Measurements from ENCODE around the gene SPRYD4.

DNA sequence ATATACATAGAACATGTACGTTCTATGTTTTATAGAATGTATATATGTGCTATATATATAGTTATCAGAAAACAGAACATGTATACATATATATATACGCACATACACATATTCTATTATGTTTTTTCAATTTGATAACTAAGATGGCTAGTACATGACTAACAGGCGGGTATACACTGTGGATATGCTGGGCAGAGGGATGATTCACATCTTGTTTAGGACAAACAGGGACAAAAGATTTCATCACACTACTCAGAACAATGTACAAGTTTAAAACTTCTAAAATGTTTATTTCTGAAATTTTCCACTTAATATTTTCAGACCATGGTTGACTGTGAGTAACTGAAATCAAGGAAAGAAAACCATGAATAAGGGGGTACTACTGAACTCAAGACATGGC is 36.5 kb upstream of the SPRYD4 start:
- no peak for TF ChIP-seq EP300 (IDR thresholded peaks at IDR 0.05)
- TF ChIP-seq, protein P1, sequence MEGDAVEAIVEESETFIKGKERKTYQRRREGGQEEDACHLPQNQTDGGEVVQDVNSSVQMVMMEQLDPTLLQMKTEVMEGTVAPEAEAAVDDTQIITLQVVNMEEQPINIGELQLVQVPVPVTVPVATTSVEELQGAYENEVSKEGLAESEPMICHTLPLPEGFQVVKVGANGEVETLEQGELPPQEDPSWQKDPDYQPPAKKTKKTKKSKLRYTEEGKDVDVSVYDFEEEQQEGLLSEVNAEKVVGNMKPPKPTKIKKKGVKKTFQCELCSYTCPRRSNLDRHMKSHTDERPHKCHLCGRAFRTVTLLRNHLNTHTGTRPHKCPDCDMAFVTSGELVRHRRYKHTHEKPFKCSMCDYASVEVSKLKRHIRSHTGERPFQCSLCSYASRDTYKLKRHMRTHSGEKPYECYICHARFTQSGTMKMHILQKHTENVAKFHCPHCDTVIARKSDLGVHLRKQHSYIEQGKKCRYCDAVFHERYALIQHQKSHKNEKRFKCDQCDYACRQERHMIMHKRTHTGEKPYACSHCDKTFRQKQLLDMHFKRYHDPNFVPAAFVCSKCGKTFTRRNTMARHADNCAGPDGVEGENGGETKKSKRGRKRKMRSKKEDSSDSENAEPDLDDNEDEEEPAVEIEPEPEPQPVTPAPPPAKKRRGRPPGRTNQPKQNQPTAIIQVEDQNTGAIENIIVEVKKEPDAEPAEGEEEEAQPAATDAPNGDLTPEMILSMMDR (IDR thresholded peaks at IDR 0.05): no peak

Data from esophagus muscularis mucosa (tissue), 3 donors.